Measurements from ENCODE around the gene MAGEF1.

MAGEF1 gene

DNA sequence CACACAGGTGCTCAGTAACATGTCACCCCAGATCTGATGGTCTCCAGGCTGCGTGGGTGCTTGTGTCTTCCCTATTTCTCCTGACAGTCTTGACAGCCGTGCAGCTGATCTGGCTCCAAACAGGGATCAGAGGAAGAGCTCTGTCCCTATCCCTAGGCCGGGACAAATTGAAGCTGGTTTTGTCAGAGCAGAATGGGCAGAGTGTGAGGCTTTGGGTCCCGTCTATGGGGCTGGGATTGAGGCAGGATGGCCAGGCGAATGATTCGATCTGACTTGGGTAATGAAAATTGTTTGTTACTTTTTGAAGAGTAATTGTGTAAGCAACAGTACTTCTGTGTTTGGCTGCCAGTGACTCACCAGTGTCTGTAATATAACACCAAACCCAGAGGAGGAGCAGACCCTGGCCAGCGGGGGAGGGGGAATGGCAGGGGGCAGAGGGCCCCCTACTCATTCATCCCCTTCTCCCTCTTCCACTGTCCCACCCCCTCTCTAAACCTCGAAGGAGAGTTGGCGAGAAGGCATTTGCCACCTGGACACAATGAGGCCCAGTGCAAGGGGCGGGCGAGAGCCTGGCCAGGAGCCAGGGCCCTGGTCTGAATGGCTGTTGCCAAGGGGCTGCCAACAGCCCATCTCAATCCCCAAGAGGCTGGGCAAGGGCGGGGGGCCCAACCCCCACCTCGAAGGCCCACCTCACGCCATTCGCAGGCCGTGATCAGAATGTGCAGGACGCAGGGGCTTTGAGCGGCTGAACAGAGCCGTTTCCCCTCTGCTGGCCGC is 4.9 kb upstream of the MAGEF1 start:
- Histone ChIP-seq H3K4me3 (ENCODE audit: low read depth, low read length) (peak overlapping the region; percentile 36), H3K9ac (ENCODE audit: low read depth, low read length) (peak overlapping the region; percentile 12; the same call in 1 of the 2 replicates)

GRCh38 chr3:184715943-184716621 is 4.2 kb upstream of the MAGEF1 start:
- Histone ChIP-seq H3K9ac (ENCODE audit: low read depth, low read length) (no peak overlapping the region), H3K27me3 (ENCODE audit: control insufficient read depth, insufficient read depth, low read length) (no peaks in the 10 kb centered on the region), H3K4me3 (ENCODE audit: low read depth, low read length) (peak overlapping the region; percentile 36; the same call in 1 of the 2 replicates), H3K27ac (ENCODE audit: low read depth, low read length) (peak overlapping the region; percentile 70), H3K36me3 (ENCODE audit: control insufficient read depth, insufficient read depth, low read length) (no peaks in the 10 kb centered on the region), H3K9me3 (ENCODE audit: control insufficient read depth, insufficient read depth, low read length) (no peaks in the 10 kb centered on the region), H3K4me1 (ENCODE audit: control insufficient read depth, insufficient read depth, low read length) (peaks cover 19% of the 10 kb centered on the region)

More for the DNA sequence above, 4.9 kb upstream of the MAGEF1 start:
- H3K27ac ChIP-seq (ENCODE audit: low read depth, low read length) = peak overlapping the region; percentile 70
- no peaks in the 10 kb centered on the region for H3K9me3 ChIP-seq (ENCODE audit: control insufficient read depth, insufficient read depth, low read length)
- H3K4me1 ChIP-seq (ENCODE audit: control insufficient read depth, insufficient read depth, low read length) = peaks cover 18% of the 10 kb centered on the region
- no peaks in the 10 kb centered on the region for H3K27me3 ChIP-seq (ENCODE audit: control insufficient read depth, insufficient read depth, low read length)
- H3K36me3 ChIP-seq (ENCODE audit: control insufficient read depth, insufficient read depth, low read length) = no peaks in the 10 kb centered on the region

DNA sequence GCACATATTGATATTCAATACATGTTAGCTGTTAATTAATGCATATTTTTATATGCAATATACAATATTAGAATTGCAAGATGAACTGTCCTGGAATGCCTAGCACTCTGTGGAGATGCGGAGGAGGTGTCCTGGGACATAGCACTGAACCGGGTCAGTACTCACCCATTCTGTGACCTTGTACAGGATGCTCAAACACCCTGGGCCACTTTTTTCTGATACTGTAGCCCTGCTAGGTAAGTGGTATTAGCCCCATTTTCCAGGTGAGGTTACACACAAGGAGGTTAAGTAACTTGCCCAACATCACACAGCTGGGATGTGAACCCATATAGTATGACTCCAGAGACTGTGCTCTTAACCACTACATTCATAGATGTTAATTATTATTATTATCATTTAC is 1.7 kb upstream of the MAGEF1 start:
- no peak overlapping the region for H3K4me3 ChIP-seq (ENCODE audit: low read depth, low read length)
- peaks cover 28% of the 10 kb centered on the region for H3K4me1 ChIP-seq (ENCODE audit: control insufficient read depth, insufficient read depth, low read length)
- no peaks in the 10 kb centered on the region for H3K9me3 ChIP-seq (ENCODE audit: control insufficient read depth, insufficient read depth, low read length)
- peaks cover 15% of the 10 kb centered on the region for H3K36me3 ChIP-seq (ENCODE audit: control insufficient read depth, insufficient read depth, low read length)
- H3K27me3 ChIP-seq (ENCODE audit: control insufficient read depth, insufficient read depth, low read length) = no peaks in the 10 kb centered on the region
- H3K9ac ChIP-seq (ENCODE audit: low read depth, low read length) = no peak overlapping the region
- H3K27ac ChIP-seq (ENCODE audit: low read depth, low read length) = no peak overlapping the region

DNA sequence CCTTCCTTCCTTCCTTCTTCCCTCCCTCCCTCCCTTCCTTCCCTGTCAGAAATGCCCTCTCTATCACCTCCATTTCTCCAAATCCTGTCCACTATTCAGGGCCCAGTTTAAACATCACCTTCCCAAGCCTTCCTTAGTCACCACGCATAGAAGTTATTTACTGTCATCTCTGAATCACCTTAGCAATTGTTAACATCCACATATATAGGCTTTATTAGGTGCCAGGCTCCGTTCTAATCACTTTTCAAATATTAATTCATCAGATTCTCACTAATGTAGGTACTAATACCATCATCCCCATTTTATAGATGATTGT is 1.1 kb upstream of the MAGEF1 start:
- no peak overlapping the region for H3K9ac ChIP-seq (ENCODE audit: low read depth, low read length)
- H3K36me3 ChIP-seq (ENCODE audit: control insufficient read depth, insufficient read depth, low read length) = peaks cover 15% of the 10 kb centered on the region
- no peaks in the 10 kb centered on the region for H3K27me3 ChIP-seq (ENCODE audit: control insufficient read depth, insufficient read depth, low read length)
- no peaks in the 10 kb centered on the region for H3K9me3 ChIP-seq (ENCODE audit: control insufficient read depth, insufficient read depth, low read length)
- no peak overlapping the region for H3K27ac ChIP-seq (ENCODE audit: low read depth, low read length)
- peaks cover 28% of the 10 kb centered on the region for H3K4me1 ChIP-seq (ENCODE audit: control insufficient read depth, insufficient read depth, low read length)
- no peak overlapping the region for H3K4me3 ChIP-seq (ENCODE audit: low read depth, low read length)

GRCh38 chr3:184712248-184713039 is 580 bp upstream of the MAGEF1 start:
- Histone ChIP-seq H3K36me3 (ENCODE audit: control insufficient read depth, insufficient read depth, low read length) (peaks cover 15% of the 10 kb centered on the region), H3K4me1 (ENCODE audit: control insufficient read depth, insufficient read depth, low read length) (peaks cover 24% of the 10 kb centered on the region), H3K9me3 (ENCODE audit: control insufficient read depth, insufficient read depth, low read length) (no peaks in the 10 kb centered on the region), H3K27me3 (ENCODE audit: control insufficient read depth, insufficient read depth, low read length) (no peaks in the 10 kb centered on the region), H3K4me3 (ENCODE audit: low read depth, low read length) (peak overlapping the region; percentile 97), H3K27ac (ENCODE audit: low read depth, low read length) (peak overlapping the region; percentile 95), H3K9ac (ENCODE audit: low read depth, low read length) (peak overlapping the region; percentile 34; the same call in 1 of the 2 replicates)

DNA sequence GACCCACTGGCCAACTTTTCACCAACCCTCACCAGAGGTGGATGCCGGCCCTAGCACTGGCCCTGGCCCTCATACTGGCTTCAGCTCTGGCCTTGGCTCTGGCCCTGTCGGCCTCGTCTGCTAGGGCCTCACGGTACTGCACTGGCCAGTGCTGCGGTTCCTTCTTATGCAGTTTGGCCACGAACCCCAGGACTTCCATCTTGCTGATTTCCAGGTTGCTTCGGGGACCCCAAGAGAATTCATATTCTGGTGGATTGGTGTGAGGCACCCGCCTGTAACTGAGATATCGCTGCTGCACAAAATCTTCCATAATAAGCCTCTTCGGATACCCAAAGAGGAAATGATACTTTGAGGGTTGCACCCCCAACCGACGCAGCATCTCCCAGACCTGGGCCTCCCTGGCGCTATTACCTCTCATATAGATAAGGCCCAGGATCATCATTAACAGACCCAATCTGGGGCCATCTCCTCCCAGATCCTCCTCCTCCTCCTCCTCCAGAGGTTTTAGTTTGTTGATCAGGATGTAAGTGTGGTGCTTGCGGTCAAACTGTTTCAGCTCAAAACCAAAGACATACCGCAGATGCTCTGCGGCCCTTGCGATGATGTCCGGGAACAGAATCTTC is 883 bp downstream of the MAGEF1 start:
- peaks cover 15% of the 10 kb centered on the region for H3K36me3 ChIP-seq (ENCODE audit: control insufficient read depth, insufficient read depth, low read length)
- peaks cover 10% of the 10 kb centered on the region for H3K4me1 ChIP-seq (ENCODE audit: control insufficient read depth, insufficient read depth, low read length)
- no peaks in the 10 kb centered on the region for H3K9me3 ChIP-seq (ENCODE audit: control insufficient read depth, insufficient read depth, low read length)
- H3K9ac ChIP-seq (ENCODE audit: low read depth, low read length) = peak overlapping the region; percentile 94
- no peaks in the 10 kb centered on the region for H3K27me3 ChIP-seq (ENCODE audit: control insufficient read depth, insufficient read depth, low read length)
- peak overlapping the region; percentile 95 for H3K27ac ChIP-seq (ENCODE audit: low read depth, low read length)
- peak overlapping the region; percentile 97 for H3K4me3 ChIP-seq (ENCODE audit: low read depth, low read length)

GRCh38 chr3:184703657-184704056 is 8.2 kb downstream of the MAGEF1 start:
- Histone ChIP-seq H3K4me3 (ENCODE audit: low read depth, low read length) (no peak overlapping the region), H3K9ac (ENCODE audit: low read depth, low read length) (no peak overlapping the region), H3K9me3 (ENCODE audit: control insufficient read depth, insufficient read depth, low read length) (no peaks in the 10 kb centered on the region)

GRCh38 chr3:184700759-184701158 is 11.1 kb downstream of the MAGEF1 start:
- no peaks in the 10 kb centered on the region for H3K27me3 ChIP-seq (ENCODE audit: control insufficient read depth, insufficient read depth, low read length)
- no peaks in the 10 kb centered on the region for H3K4me1 ChIP-seq (ENCODE audit: control insufficient read depth, insufficient read depth, low read length)
- H3K4me3 ChIP-seq (ENCODE audit: low read depth, low read length) = no peak overlapping the region
- H3K27ac ChIP-seq (ENCODE audit: low read depth, low read length) = no peak overlapping the region
- H3K9me3 ChIP-seq (ENCODE audit: control insufficient read depth, insufficient read depth, low read length) = no peaks in the 10 kb centered on the region
- H3K9ac ChIP-seq (ENCODE audit: low read depth, low read length) = no peak overlapping the region
- no peaks in the 10 kb centered on the region for H3K36me3 ChIP-seq (ENCODE audit: control insufficient read depth, insufficient read depth, low read length)

More at GRCh38 chr3:184703657-184704056, 8.2 kb downstream of the MAGEF1 start:
- no peak overlapping the region for H3K27ac ChIP-seq (ENCODE audit: low read depth, low read length)
- H3K27me3 ChIP-seq (ENCODE audit: control insufficient read depth, insufficient read depth, low read length) = no peaks in the 10 kb centered on the region
- no peaks in the 10 kb centered on the region for H3K4me1 ChIP-seq (ENCODE audit: control insufficient read depth, insufficient read depth, low read length)
- no peaks in the 10 kb centered on the region for H3K36me3 ChIP-seq (ENCODE audit: control insufficient read depth, insufficient read depth, low read length)

- Histone ChIP-seq H3K27me3 (ENCODE audit: control insufficient read depth, insufficient read depth, low read length) (no peaks in the 10 kb centered on the region), H3K9ac (ENCODE audit: low read depth, low read length) (no peak overlapping the region), H3K4me3 (ENCODE audit: low read depth, low read length) (no peak overlapping the region), H3K9me3 (ENCODE audit: control insufficient read depth, insufficient read depth, low read length) (no peaks in the 10 kb centered on the region), H3K4me1 (ENCODE audit: control insufficient read depth, insufficient read depth, low read length) (peaks cover 4% of the 10 kb centered on the region; the same call in 1 of the 2 replicates), H3K27ac (ENCODE audit: low read depth, low read length) (no peak overlapping the region), H3K36me3 (ENCODE audit: control insufficient read depth, insufficient read depth, low read length) (no peaks in the 10 kb centered on the region)
Measured at GRCh38 chr3:184697845-184698244, 14.0 kb downstream of the MAGEF1 start.

DNA sequence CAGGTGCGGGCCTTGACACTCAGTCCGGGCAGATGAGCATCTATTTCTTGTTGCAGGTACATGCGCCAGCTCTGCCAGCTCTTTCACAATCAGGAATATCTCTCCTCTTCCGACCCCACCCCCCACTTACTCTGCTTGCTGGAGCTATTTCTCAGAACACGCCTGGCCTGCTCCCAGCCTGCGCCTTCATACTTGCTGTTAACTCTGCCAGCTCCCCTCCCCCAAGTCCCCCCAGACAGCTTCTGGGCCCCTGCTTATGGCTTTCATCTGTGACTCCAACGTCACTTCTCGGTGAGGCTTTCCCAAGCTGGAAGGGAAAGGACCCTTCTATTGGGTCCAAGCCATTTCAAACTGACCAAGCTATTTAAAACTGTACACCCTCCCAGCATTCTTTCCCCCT is 15.2 kb downstream of the MAGEF1 start:
- H3K9me3 ChIP-seq (ENCODE audit: control insufficient read depth, insufficient read depth, low read length) = no peaks in the 10 kb centered on the region
- no peaks in the 10 kb centered on the region for H3K27me3 ChIP-seq (ENCODE audit: control insufficient read depth, insufficient read depth, low read length)
- no peak overlapping the region for H3K27ac ChIP-seq (ENCODE audit: low read depth, low read length)
- no peak overlapping the region for H3K4me3 ChIP-seq (ENCODE audit: low read depth, low read length)
- H3K4me1 ChIP-seq (ENCODE audit: control insufficient read depth, insufficient read depth, low read length) = peaks cover 4% of the 10 kb centered on the region; the same call in 1 of the 2 replicates
- H3K36me3 ChIP-seq (ENCODE audit: control insufficient read depth, insufficient read depth, low read length) = no peaks in the 10 kb centered on the region
- H3K9ac ChIP-seq (ENCODE audit: low read depth, low read length) = no peak overlapping the region

Data from HUES48 (cell line).